Fibroblast of mammary gland (primary cell): ENCODE data around the gene KIF5C.

Source experiments
- DNase-seq: peaks from one replicate; pipeline ENCODE4 v3.0.0-alpha.2; 2010; ENCODE audit warnings: low read depth
- H3K4me3 ChIP-seq: 2 replicates; pipeline ENCODE4 v1.5.1; 2011; ENCODE audit warnings: low read depth, mild to moderate bottlenecking, low read length, moderate library complexity; ENCODE audit not compliant: control insufficient read depth
- CTCF ChIP-seq: conservative IDR thresholded peaks from 2 replicates; pipeline ENCODE4 v1.5.1; 2011; ENCODE audit warnings: low read depth, low read length, inconsistent platforms; ENCODE audit not compliant: control insufficient read depth, insufficient read depth

Gene KIF5C

GRCh38 chr2:148935791-148936190 is 60.8 kb downstream of the KIF5C start:
- H3K4me3 ChIP-seq: no peak overlapping the region
- no peak for TF ChIP-seq CTCF
- no peak for DNase-seq

DNA sequence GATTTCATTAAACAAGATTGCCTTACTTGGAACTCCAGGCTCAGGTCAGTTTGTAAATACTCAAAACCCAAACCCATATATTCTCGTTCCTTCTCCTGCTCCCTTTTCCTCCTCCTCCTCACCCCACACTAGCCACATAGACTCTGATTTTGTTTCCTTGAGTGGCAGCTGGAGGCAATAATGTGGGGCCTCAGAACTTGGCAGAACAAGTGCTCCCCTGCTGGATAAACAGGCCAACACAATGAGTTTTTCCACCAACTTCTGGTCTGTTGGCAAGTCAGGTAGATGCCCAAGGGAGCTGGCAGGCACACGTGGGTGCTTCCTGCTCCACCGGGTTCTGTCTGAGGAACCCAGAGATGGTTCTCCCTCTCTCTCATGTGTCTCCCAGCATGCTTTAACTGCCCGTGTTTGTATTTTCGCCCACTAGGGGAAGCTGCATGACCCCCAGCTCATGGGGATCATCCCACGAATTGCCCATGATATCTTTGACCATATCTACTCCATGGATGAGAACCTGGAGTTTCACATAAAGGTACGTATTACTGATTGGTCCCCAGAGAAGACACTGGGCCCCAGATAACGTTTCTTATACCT is 61.9 kb downstream of the KIF5C start:
- DNase-seq: no peak
- no peak for TF ChIP-seq CTCF
- no peak overlapping the region for H3K4me3 ChIP-seq

DNA sequence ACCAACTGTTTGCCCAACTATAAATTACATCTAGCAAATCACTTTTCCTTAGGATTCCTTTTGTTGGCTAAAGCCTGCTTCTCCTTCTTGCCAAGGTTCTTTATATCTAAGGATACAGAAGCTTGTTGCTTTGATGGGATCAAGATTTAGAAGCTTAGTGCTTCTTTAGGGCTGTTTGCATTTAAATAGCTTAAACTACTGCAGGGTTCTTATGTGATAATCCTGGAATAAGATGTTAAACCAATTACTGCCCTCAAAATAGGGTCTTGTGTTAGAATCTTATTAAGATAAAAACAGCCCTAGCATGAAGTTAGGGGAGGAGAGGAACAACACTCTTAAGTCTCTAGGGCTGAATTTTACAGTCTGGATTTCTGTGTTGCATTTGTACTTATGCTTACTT is 64.2 kb downstream of the KIF5C start:
- no peak for DNase-seq
- TF ChIP-seq CTCF: no peak
- no peak overlapping the region for H3K4me3 ChIP-seq

DNA sequence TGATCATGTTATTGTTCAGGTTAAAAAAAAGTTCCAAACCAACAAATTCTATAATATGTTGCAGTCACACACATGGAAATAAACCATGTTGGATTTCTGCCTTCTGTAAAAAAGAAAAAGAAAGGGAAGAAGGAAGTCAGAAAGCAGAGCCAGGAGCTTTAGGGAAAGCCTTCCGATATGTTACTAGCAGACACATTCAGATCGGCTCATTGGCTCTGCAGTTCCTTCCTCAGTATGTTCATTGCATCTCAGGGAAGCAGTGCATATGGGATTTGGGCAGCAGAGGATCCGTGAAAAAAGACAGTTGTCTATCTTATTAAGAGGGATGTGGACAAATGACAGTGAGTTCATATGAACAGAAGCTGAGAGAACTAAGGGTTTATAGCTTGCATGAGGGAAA is 68.1 kb downstream of the KIF5C start:
- no peak for TF ChIP-seq CTCF
- DNase-seq: no peak
- H3K4me3 ChIP-seq: no peak overlapping the region

GRCh38 chr2:148944536-148944935 is 69.5 kb downstream of the KIF5C start:
- H3K4me3 ChIP-seq: no peak overlapping the region
- no peak for TF ChIP-seq CTCF
- no peak for DNase-seq

DNA sequence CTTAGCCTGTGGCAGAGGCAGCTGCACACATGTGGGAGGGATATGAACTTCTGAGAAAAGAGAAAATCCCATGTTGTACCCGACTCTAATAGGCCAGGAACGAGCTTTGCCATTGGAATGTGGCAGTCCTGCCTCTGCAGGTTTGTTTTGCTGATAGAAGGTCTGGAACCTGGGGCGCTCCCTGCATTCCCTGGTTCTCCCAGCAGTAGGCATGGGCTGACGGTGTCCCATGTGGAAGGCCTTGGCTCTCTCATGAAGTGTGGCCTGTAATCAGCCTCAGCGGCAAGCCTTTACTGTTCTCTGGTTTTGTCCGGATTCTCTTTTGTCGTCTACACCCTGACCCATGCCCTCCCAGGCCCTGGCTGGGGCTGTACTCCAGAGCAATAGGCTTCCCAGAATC is 72.3 kb downstream of the KIF5C start:
- DNase-seq: no peak
- H3K4me3 ChIP-seq: no peak overlapping the region
- no peak for TF ChIP-seq CTCF

- no peak overlapping the region for H3K4me3 ChIP-seq
- DNase-seq: no peak
- no peak for TF ChIP-seq CTCF
These were observed 73.8 kb downstream of the KIF5C start for GRCh38 chr2:148948868-148949267.
